Keratinocyte (primary cell): ENCODE measurements around the gene CECR2. TPM values are rescaled to one million over a fixed set of nuclear protein-coding genes. Genes with fewer than 3 reads are reported as not detected.

ENCODE experiments used
- DNase-seq: peaks from one replicate; pipeline ENCODE4 v3.0.0-alpha.2; 2011; ENCODE audit warnings: low read depth, missing footprints, low spot score
- FAIRE-seq: peaks from 2 replicates; lab custom pipeline; 2011; peaks lifted over from hg19 to GRCh38; lab: Jason Lieb, UNC
- H2AFZ ChIP-seq: 2 replicates; pipeline ENCODE4 v1.6.0; 2012; ENCODE audit warnings: low read length, control low read depth, inconsistent platforms; ENCODE audit not compliant: control insufficient read depth
- H3K27ac ChIP-seq: 2 replicates; pipeline ENCODE4 v1.5.1; 2011; ENCODE audit warnings: low read length; ENCODE audit not compliant: control insufficient read depth, insufficient read depth
- H3K27me3 ChIP-seq: 3 replicates; pipeline ENCODE4 v1.6.0; 2011; ENCODE audit warnings: low read length; ENCODE audit not compliant: control insufficient read depth, insufficient read depth; ENCODE audit errors: extremely low read depth
- H3K36me3 ChIP-seq, 2 experiments: 2 replicates in 1 of 2; 3 replicates in 1 of 2; pipeline ENCODE4 v1.5.1; 2011; ENCODE audit warnings: low read length in 2 of 2, mild to moderate bottlenecking in 1 of 2; ENCODE audit not compliant: control insufficient read depth in 2 of 2, insufficient read depth in 2 of 2; ENCODE audit errors: extremely low read depth in 1 of 2
- H3K4me1 ChIP-seq: 3 replicates; pipeline ENCODE4 v1.5.1; 2011; ENCODE audit warnings: low read length; ENCODE audit not compliant: control insufficient read depth, insufficient read depth; ENCODE audit errors: extremely low read depth
- H3K4me2 ChIP-seq: 3 replicates; pipeline ENCODE4 v1.6.0; 2011; ENCODE audit warnings: low read depth, low read length; ENCODE audit not compliant: control insufficient read depth, insufficient read depth; ENCODE audit errors: extremely low read depth
- H3K4me3 ChIP-seq, 3 experiments: fragments of 200-600 bp in 1 of 3; sonication (generic) in 1 of 3; 2 replicates in 2 of 3; 3 replicates in 1 of 3; pipeline ENCODE4 v1.5.1; 2011 to 2016; ENCODE audit warnings: low read length in 3 of 3, mild to moderate bottlenecking in 3 of 3, control low read depth in 2 of 3, inconsistent platforms in 1 of 3, low read depth in 1 of 3, mixed read lengths in 1 of 3, mixed run types in 1 of 3, moderate library complexity in 1 of 3; ENCODE audit not compliant: control insufficient read depth in 2 of 3, insufficient read depth in 2 of 3; ENCODE audit errors: extremely low read depth in 1 of 3
- H3K79me2 ChIP-seq: 2 replicates; pipeline ENCODE4 v1.6.0; 2012; ENCODE audit warnings: low read length; ENCODE audit not compliant: control insufficient read depth, insufficient read depth
- H3K9ac ChIP-seq: 3 replicates; pipeline ENCODE4 v1.6.0; 2011; ENCODE audit warnings: low read length; ENCODE audit not compliant: control insufficient read depth, insufficient read depth; ENCODE audit errors: extremely low read depth
- H3K9me1 ChIP-seq: 3 replicates; pipeline ENCODE4 v1.6.0; 2011; ENCODE audit warnings: low read length; ENCODE audit not compliant: control insufficient read depth, insufficient read depth; ENCODE audit errors: extremely low read depth
- H3K9me3 ChIP-seq: 2 replicates; pipeline ENCODE4 v1.5.1; 2012; ENCODE audit warnings: low read depth, low read length; ENCODE audit not compliant: control insufficient read depth
- H4K20me1 ChIP-seq: 3 replicates; pipeline ENCODE4 v1.6.0; 2011; ENCODE audit warnings: low read length; ENCODE audit not compliant: control insufficient read depth, insufficient read depth; ENCODE audit errors: extremely low read depth
- EZH2 ChIP-seq: IDR thresholded peaks from one replicate; pipeline ENCODE4 v1.6.1; 2012; ENCODE audit warnings: inconsistent platforms, mild to moderate bottlenecking, low read length, moderate library complexity
- dilution Hi-C: fragments of 300-500 bp; cut with MboI; formaldehyde crosslinking; loops from one replicate; pipeline ENCODE4 v1.7.0; 2020; ENCODE audit warnings: low sequenced_read_pairs; ENCODE audit not compliant: extremely low pct_ligation_motif_present
- polyA plus RNA-seq, 5 experiments: library from polyadenylated mRNA; depleted of rRNA in 3 of 5; stranded (reverse) in 3 of 5; stranded (forward) in 1 of 5; unstranded in 1 of 5; fragments of >200 nt; gene quantifications; 1 replicate in 1 of 5; 2 replicates in 3 of 5; 3 replicates in 1 of 5; pipeline versions ENCODE4 v1.2.1 to v1.2.3, GENCODE V29; 2011 to 2012; ENCODE audit warnings: missing spikeins in 2 of 5, low read depth in 1 of 5, low replicate concordance in 1 of 5
- TF ChIP-seq, protein P1 (sequence below), 3 experiments: IDR thresholded peaks in 1 of 3; conservative IDR thresholded peaks in 1 of 3; optimal IDR thresholded peaks in 1 of 3; 2 replicates in 2 of 3; 3 replicates in 1 of 3; pipeline versions ENCODE3 to v1.5.1; 2011; ENCODE audit warnings: low read length in 3 of 3, mild to moderate bottlenecking in 3 of 3, moderate library complexity in 2 of 3, control low read depth in 1 of 3, inconsistent platforms in 1 of 3; ENCODE audit not compliant: insufficient read depth in 2 of 3; ENCODE audit errors: extremely low read depth in 1 of 3

CECR2 gene
- polyA plus RNA-seq, 1 donor (not counting 4 experiments of a cell fraction or from before 2014, with no cell fraction given): not detected

- Histone ChIP-seq H3K27me3 (no peaks in the 10 kb centered on the region), H3K4me1 (no peaks in the 10 kb centered on the region), H3K4me3 (no peak overlapping the region), H3K9ac (no peak overlapping the region), H3K27ac (no peak overlapping the region), H3K9me3 (no peaks in the 10 kb centered on the region), H3K36me3 (no peaks in the 10 kb centered on the region), H3K9me1 (no peaks in the 10 kb centered on the region), H3K4me2 (no peak overlapping the region), H3K79me2 (no peaks in the 10 kb centered on the region), H4K20me1 (no peaks in the 10 kb centered on the region), H2AFZ (no peak overlapping the region)
- no peak for DNase-seq
- dilution Hi-C loops: no loop called here
- TF ChIP-seq, protein P1, sequence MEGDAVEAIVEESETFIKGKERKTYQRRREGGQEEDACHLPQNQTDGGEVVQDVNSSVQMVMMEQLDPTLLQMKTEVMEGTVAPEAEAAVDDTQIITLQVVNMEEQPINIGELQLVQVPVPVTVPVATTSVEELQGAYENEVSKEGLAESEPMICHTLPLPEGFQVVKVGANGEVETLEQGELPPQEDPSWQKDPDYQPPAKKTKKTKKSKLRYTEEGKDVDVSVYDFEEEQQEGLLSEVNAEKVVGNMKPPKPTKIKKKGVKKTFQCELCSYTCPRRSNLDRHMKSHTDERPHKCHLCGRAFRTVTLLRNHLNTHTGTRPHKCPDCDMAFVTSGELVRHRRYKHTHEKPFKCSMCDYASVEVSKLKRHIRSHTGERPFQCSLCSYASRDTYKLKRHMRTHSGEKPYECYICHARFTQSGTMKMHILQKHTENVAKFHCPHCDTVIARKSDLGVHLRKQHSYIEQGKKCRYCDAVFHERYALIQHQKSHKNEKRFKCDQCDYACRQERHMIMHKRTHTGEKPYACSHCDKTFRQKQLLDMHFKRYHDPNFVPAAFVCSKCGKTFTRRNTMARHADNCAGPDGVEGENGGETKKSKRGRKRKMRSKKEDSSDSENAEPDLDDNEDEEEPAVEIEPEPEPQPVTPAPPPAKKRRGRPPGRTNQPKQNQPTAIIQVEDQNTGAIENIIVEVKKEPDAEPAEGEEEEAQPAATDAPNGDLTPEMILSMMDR (optimal IDR thresholded peaks at IDR 0.05 in 1 of 3, IDR thresholded peaks at IDR 0.05 in 1 of 3, conservative IDR thresholded peaks at IDR 0.05 in 1 of 3; ENCODE audit: extremely low read depth in 1 of 3, insufficient read depth in 2 of 3, low read length in 3 of 3): no peak
- no peak for TF ChIP-seq EZH2
- FAIRE-seq: no peak
Observed at GRCh38 chr22:17332109-17332800, 37.0 kb upstream of the CECR2 start.

DNA sequence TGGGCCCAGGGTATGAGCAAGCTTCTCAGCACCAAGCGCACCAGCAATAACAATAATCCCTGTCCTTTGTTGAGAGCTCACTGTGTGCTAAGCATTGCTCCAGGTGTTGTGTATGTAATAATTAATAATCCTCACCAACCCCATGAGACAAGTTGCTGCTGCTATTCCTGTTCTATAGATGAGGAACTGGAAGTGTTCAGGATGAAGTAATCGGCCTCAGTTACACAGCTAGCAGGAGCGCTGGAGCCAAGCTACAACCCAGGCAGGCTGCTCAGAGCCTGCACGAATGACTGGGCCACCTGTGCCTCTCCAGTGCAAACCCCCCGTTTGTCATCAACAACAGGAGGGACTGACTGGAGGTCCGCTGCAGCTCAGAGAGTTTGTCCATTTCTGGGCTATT, 35.2 kb upstream of the CECR2 start:
- Histone ChIP-seq H3K36me3 (no peaks in the 10 kb centered on the region), H2AFZ (no peak overlapping the region), H3K27ac (no peak overlapping the region), H4K20me1 (no peaks in the 10 kb centered on the region), H3K4me3 (no peak overlapping the region), H3K27me3 (no peaks in the 10 kb centered on the region), H3K9me1 (no peaks in the 10 kb centered on the region), H3K9ac (no peak overlapping the region), H3K4me2 (no peak overlapping the region), H3K4me1 (no peaks in the 10 kb centered on the region), H3K79me2 (no peaks in the 10 kb centered on the region), H3K9me3 (no peaks in the 10 kb centered on the region)
- no peak for TF ChIP-seq EZH2
- TF ChIP-seq, protein P1 (optimal IDR thresholded peaks at IDR 0.05 in 1 of 3, IDR thresholded peaks at IDR 0.05 in 1 of 3, conservative IDR thresholded peaks at IDR 0.05 in 1 of 3; ENCODE audit: extremely low read depth in 1 of 3, insufficient read depth in 2 of 3, low read length in 3 of 3): no peak
- dilution Hi-C loops: no loop called here
- DNase-seq (no peak), FAIRE-seq (no peak)
